ENCODE data around the gene UBTF.

UBTF gene

GRCh38 chr17:44217738-44218343 is 1.6 kb downstream of the UBTF start:
- in situ Hi-C loops (cut with HindIII; ENCODE audit: low sequenced_read_pairs), result loop anchor here (25.0 kb wide), 1 partner anchor 419 kb away; no protein-coding TSS in a partner anchor

- in situ Hi-C loops (cut with HindIII; ENCODE audit: low sequenced_read_pairs), result loop anchor here (25.0 kb wide), 1 partner anchor 421 kb away; no protein-coding TSS in a partner anchor
Measured at GRCh38 chr17:44216694-44217093, 2.8 kb downstream of the UBTF start.

GRCh38 chr17:44216173-44216572 is 3.3 kb downstream of the UBTF start:
- in situ Hi-C loops (cut with HindIII; ENCODE audit: low sequenced_read_pairs), result loop anchor here (25.0 kb wide), 1 partner anchor 421 kb away; no protein-coding TSS in a partner anchor

- in situ Hi-C loops (cut with HindIII; ENCODE audit: low sequenced_read_pairs), result loop anchor here (25.0 kb wide), 1 partner anchor 422 kb away; no protein-coding TSS in a partner anchor
Measured at GRCh38 chr17:44214896-44215295, 4.6 kb downstream of the UBTF start.

GRCh38 chr17:44214230-44214494 is 5.3 kb downstream of the UBTF start:
- in situ Hi-C loops (cut with HindIII; ENCODE audit: low sequenced_read_pairs), result loop anchor here (25.0 kb wide), 1 partner anchor 423 kb away; no protein-coding TSS in a partner anchor

- in situ Hi-C loops (cut with HindIII; ENCODE audit: low sequenced_read_pairs), result loop anchor here (25.0 kb wide), 1 partner anchor 424 kb away; no protein-coding TSS in a partner anchor
Measured at GRCh38 chr17:44213403-44214229, 5.9 kb downstream of the UBTF start.

- in situ Hi-C loops (cut with HindIII; ENCODE audit: low sequenced_read_pairs), result loop anchor here (25.0 kb wide), 1 partner anchor 425 kb away; no protein-coding TSS in a partner anchor
Measured at GRCh38 chr17:44212507-44213402, 6.7 kb downstream of the UBTF start.

- in situ Hi-C loops (cut with HindIII; ENCODE audit: low sequenced_read_pairs), result loop anchor here (25.0 kb wide), 1 partner anchor 426 kb away; no protein-coding TSS in a partner anchor
Measured at GRCh38 chr17:44211281-44212265, 7.9 kb downstream of the UBTF start.

- in situ Hi-C loops (cut with HindIII; ENCODE audit: low sequenced_read_pairs), result loop anchor here (25.0 kb wide), 1 partner anchor 427 kb away; no protein-coding TSS in a partner anchor
Measured at GRCh38 chr17:44210342-44211192, 8.9 kb downstream of the UBTF start.

GRCh38 chr17:44209786-44210341 is 9.6 kb downstream of the UBTF start:
- in situ Hi-C loops (cut with HindIII; ENCODE audit: low sequenced_read_pairs), result loop anchor here (10.0 to 25.0 kb wide), 2 partner anchors 225 to 427 kb away; no protein-coding TSS in a partner anchor

GRCh38 chr17:44207743-44208142 is 11.7 kb downstream of the UBTF start:
- in situ Hi-C loops (cut with HindIII; ENCODE audit: low sequenced_read_pairs), result loop anchor here (10.0 to 25.0 kb wide), 2 partner anchors 227 to 430 kb away; no protein-coding TSS in a partner anchor

GRCh38 chr17:44207319-44207718 is 12.2 kb downstream of the UBTF start:
- in situ Hi-C loops (cut with HindIII; ENCODE audit: low sequenced_read_pairs), result loop anchor here (10.0 to 25.0 kb wide), 2 partner anchors 227 to 430 kb away; no protein-coding TSS in a partner anchor

GRCh38 chr17:44206825-44207155 is 12.7 kb downstream of the UBTF start:
- in situ Hi-C loops (cut with HindIII; ENCODE audit: low sequenced_read_pairs), result loop anchor here (10.0 to 25.0 kb wide), 2 partner anchors 228 to 431 kb away; no protein-coding TSS in a partner anchor

GRCh38 chr17:44205962-44206824 is 13.3 kb downstream of the UBTF start:
- in situ Hi-C loops (cut with HindIII; ENCODE audit: low sequenced_read_pairs), result loop anchor here (10.0 to 25.0 kb wide), 2 partner anchors 229 to 431 kb away; no protein-coding TSS in a partner anchor

- in situ Hi-C loops (cut with HindIII; ENCODE audit: low sequenced_read_pairs), result loop anchor here (5.0 to 25.0 kb wide), 3 partner anchors 108 to 433 kb away; no protein-coding TSS in a partner anchor
Measured at GRCh38 chr17:44204441-44204882, 15.0 kb downstream of the UBTF start.

- in situ Hi-C loops (cut with HindIII; ENCODE audit: low sequenced_read_pairs), result loop anchor here (5.0 to 25.0 kb wide), 3 partner anchors 108 to 433 kb away; no protein-coding TSS in a partner anchor
Measured at GRCh38 chr17:44203731-44204440, 15.6 kb downstream of the UBTF start.
